OCI-LY7 (cell line): ENCODE measurements around the gene MAP2K2. TPM values are rescaled to one million over a fixed set of nuclear protein-coding genes. Genes with fewer than 3 reads are reported as not detected.

Source experiments
- BruUV-seq: library from RNA; stranded (reverse); fragments of 400-500 nt; replicated peaks from 2 replicates; lab custom pipeline; 2021; lab: Mats Ljungman, UMichigan
- CTCF ChIA-PET: fragments of 300-600 bp; sonication (Branson Sonifier 250); formaldehyde crosslinking; loops from one replicate; lab custom pipeline; 2022; ENCODE audit warnings: antibody characterized with exemption; ENCODE audit not compliant: unreplicated experiment; lab: Charles Lee
- POLR2A ChIA-PET: fragments of 300-600 bp; sonication (Branson Sonifier 250); formaldehyde crosslinking; loops from one replicate; lab custom pipeline; 2022; ENCODE audit warnings: antibody characterized with exemption; lab: Charles Lee
- DNase-seq: peaks from one replicate; pipeline ENCODE4 v3.0.0-alpha.2; 2015; ENCODE audit warnings: low spot score
- H2AFZ ChIP-seq: fragments of 200-600 bp; sonication (generic), shearing (Covaris generic); 2 replicates; pipeline ENCODE4 v1.6.1; 2014; ENCODE audit warnings: mild to moderate bottlenecking, antibody characterized with exemption, low read length, moderate library complexity
- H3K27ac ChIP-seq: fragments of 200-600 bp; sonication (generic); 2 replicates; pipeline ENCODE4 v1.5.1; 2014; ENCODE audit warnings: mixed run types, low read depth, mild to moderate bottlenecking, moderate library complexity, low read length, inconsistent platforms; ENCODE audit not compliant: poor library complexity, severe bottlenecking
- H3K36me3 ChIP-seq: fragments of 200-600 bp; sonication (generic); 2 replicates; pipeline ENCODE4 v1.6.1; 2014; ENCODE audit warnings: mild to moderate bottlenecking, antibody characterized with exemption, low read length, moderate library complexity, mixed read lengths; ENCODE audit not compliant: insufficient read depth
- H3K4me1 ChIP-seq: fragments of 200-600 bp; sonication (generic); 2 replicates; pipeline ENCODE4 v1.5.1; 2014; ENCODE audit warnings: mild to moderate bottlenecking, low read length; ENCODE audit not compliant: insufficient read depth, poor library complexity, severe bottlenecking
- H3K4me2 ChIP-seq: fragments of 200-600 bp; sonication (generic); 2 replicates; pipeline ENCODE4 v1.6.1; 2014; ENCODE audit warnings: mild to moderate bottlenecking, low read length
- H3K4me3 ChIP-seq: fragments of 200-600 bp; sonication (generic); 2 replicates; pipeline ENCODE4 v1.5.1; 2014; ENCODE audit warnings: mild to moderate bottlenecking, low read depth, low read length; ENCODE audit not compliant: poor library complexity, severe bottlenecking
- H3K79me2 ChIP-seq: fragments of 200-600 bp; sonication (generic); 2 replicates; pipeline ENCODE4 v1.6.1; 2016; ENCODE audit warnings: low read depth, mild to moderate bottlenecking, low read length, moderate library complexity, mixed read lengths; ENCODE audit not compliant: insufficient read depth
- H3K9me2 ChIP-seq: fragments of 200-600 bp; sonication (generic); 2 replicates; pipeline ENCODE4 v1.6.1; 2016; ENCODE audit warnings: mild to moderate bottlenecking, low read length, mixed read lengths; ENCODE audit not compliant: insufficient read depth
- H3K9me3 ChIP-seq: fragments of 200-600 bp; sonication (generic); 2 replicates; pipeline ENCODE4 v1.6.1; 2014; ENCODE audit warnings: mild to moderate bottlenecking, mixed run types, low read length, mixed read lengths
- H4K20me1 ChIP-seq: fragments of 200-600 bp; sonication (generic); 2 replicates; pipeline ENCODE4 v1.6.1; 2014; ENCODE audit warnings: mild to moderate bottlenecking, antibody characterized with exemption, low read length, moderate library complexity, mixed read lengths; ENCODE audit not compliant: insufficient read depth
- EZH2phosphoT487 ChIP-seq: fragments of 200-600 bp; sonication (generic); IDR thresholded peaks from 2 replicates; pipeline ENCODE4 v1.6.1; 2018; ENCODE audit warnings: low read depth, borderline replicate concordance, mild to moderate bottlenecking, mixed run types, antibody characterized with exemption, low read length, moderate library complexity, mixed read lengths
- intact Hi-C: fragments of 100-400 bp; cut with micrococcal nuclease; formaldehyde crosslinking; loops from one replicate; pipeline ENCODE4 v1.10.0; 2022; ENCODE audit not compliant: unreplicated experiment
- total RNA-seq, 2 experiments: library from RNA; depleted of rRNA in 1 of 2; stranded (reverse); fragments of >200 nt in 1 of 2; shearing (Covaris generic) in 1 of 2; gene quantifications; 2 replicates each; pipeline ENCODE4 v1.2.3, GENCODE V29; 2014 to 2022
- TF ChIP-seq, protein P1 (sequence below): fragments of 200-600 bp; sonication (generic); conservative IDR thresholded peaks from 2 replicates; pipeline ENCODE4 v1.5.1; 2014; ENCODE audit warnings: mild to moderate bottlenecking, antibody characterized with exemption, low read length, moderate library complexity, mixed read lengths

The MAP2K2 gene
- total RNA-seq, 2 experiments from 2014 or later, result 105 to 116 TPM

DNA sequence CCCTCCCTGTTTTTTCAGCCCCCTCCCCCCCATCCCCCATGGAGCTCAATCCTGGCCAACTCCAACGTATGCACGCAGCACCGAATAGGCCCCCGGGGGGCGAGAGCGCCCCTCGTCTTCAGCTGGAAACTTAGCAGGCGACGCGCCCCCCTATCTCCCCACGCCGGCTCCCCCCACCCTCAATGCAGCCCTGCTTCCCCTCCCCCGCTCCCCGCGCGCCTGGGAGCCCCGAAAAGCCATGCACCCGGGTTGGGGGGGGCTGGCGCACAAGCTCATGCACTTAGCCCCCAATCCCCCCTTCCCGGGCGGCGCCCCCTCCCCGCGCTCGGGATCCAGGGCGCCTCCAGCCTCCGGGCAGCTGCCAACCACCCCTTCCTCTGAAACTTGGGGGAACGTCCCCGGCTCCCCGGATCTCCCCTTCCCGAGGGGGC is 57.7 kb downstream of the MAP2K2 start:
- POLR2A ChIA-PET, result no interaction called here
- Histone ChIP-seq H2AFZ (no peak overlapping the region), H3K4me1 (peaks cover 45% of the 10 kb centered on the region)

DNA sequence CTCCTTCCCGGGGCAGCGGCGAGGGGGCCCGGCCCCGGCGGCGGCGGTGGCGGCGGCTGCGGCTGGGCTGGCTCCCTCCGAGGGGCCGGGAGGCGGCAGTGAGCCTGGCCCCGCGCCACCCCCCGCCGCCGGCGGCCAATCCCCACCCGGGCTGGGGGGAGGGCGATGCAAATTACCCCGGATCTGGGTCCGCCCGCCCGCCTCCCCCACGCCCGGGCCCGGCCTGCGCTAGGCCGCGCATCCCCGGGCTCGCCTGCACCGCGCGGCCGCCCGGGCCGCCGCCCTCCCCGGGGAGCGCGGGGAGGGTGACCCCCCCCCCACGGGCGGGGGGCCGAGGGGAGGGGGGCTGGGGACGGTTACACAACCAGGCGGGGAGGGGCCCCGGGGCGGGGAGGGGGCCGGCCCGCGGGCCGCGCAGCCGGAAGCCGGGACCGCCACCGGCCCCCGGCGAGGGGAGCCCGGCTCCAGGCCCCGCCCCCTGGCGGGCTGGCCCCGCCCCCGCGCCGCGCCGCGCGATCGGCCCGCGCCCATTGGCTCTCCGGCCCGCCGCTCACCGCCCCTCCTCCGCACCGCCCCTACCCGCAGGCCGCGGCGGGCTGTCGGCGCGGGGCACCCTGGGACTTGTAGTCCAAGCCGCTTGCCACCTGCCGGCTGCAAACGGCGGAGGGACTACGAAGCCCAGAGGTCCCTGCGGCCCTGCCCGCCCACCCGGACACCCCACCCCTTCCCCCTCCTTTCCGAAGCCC is 58.3 kb downstream of the MAP2K2 start:
- Histone ChIP-seq H4K20me1 (peaks cover 34% of the 10 kb centered on the region), H3K36me3 (peaks cover 37% of the 10 kb centered on the region), H3K4me2 (no peak overlapping the region), H3K4me3 (peak overlapping the region; percentile 100), H3K27ac (no peak overlapping the region), H3K9me3 (no peaks in the 10 kb centered on the region), H2AFZ (no peak overlapping the region), H3K9me2 (no peaks in the 10 kb centered on the region), H3K4me1 (peaks cover 51% of the 10 kb centered on the region), H3K79me2 (peaks cover 45% of the 10 kb centered on the region)
- CTCF ChIA-PET, result no interaction called here
- peak; percentile 98 for DNase-seq
- POLR2A ChIA-PET, result no interaction called here
- intact Hi-C loops, result loop anchor here (1.0 to 5.0 kb wide), 5 partner anchors 49 to 181 kb away; partner anchors contain the start of genes PIAS4 and YJU2
- TF ChIP-seq EZH2phosphoT487, result no peak
- TF ChIP-seq, protein P1, sequence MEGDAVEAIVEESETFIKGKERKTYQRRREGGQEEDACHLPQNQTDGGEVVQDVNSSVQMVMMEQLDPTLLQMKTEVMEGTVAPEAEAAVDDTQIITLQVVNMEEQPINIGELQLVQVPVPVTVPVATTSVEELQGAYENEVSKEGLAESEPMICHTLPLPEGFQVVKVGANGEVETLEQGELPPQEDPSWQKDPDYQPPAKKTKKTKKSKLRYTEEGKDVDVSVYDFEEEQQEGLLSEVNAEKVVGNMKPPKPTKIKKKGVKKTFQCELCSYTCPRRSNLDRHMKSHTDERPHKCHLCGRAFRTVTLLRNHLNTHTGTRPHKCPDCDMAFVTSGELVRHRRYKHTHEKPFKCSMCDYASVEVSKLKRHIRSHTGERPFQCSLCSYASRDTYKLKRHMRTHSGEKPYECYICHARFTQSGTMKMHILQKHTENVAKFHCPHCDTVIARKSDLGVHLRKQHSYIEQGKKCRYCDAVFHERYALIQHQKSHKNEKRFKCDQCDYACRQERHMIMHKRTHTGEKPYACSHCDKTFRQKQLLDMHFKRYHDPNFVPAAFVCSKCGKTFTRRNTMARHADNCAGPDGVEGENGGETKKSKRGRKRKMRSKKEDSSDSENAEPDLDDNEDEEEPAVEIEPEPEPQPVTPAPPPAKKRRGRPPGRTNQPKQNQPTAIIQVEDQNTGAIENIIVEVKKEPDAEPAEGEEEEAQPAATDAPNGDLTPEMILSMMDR, result no peak
- BruUV-seq, result no TSS peak

More for the DNA sequence above, 57.7 kb downstream of the MAP2K2 start:
- no TSS peak for BruUV-seq
- H3K4me3 ChIP-seq, result peak overlapping the region; percentile 100
- TF ChIP-seq, protein P1, result 0 out of 2 replicates have a peak, but pooled peaks have one; percentile 21
- TF ChIP-seq EZH2phosphoT487, result no peak
- peak overlapping the region; percentile 77 for H3K27ac ChIP-seq
- CTCF ChIA-PET, result no interaction called here
- H3K36me3 ChIP-seq, result peaks cover 35% of the 10 kb centered on the region
- H3K79me2 ChIP-seq, result peaks cover 39% of the 10 kb centered on the region
- no peak for DNase-seq
- no peaks in the 10 kb centered on the region for H3K9me2 ChIP-seq
- H3K4me2 ChIP-seq, result peak overlapping the region; percentile 69
- intact Hi-C loops, result loop anchor here (1.0 to 5.0 kb wide), 5 partner anchors 49 to 181 kb away; partner anchors contain the start of genes PIAS4 and YJU2
- peaks cover 30% of the 10 kb centered on the region for H4K20me1 ChIP-seq
- no peaks in the 10 kb centered on the region for H3K9me3 ChIP-seq
